A673 (cell line): ENCODE measurements around the gene ZFYVE28. TPM values are rescaled to one million over a fixed set of nuclear protein-coding genes. Genes with fewer than 3 reads are reported as not detected.

Source experiments
- BruUV-seq: library from RNA; stranded (reverse); fragments of 400-500 nt; replicated peaks from 2 replicates; lab custom pipeline; 2021; lab: Mats Ljungman, UMichigan
- CTCF ChIA-PET: fragments of 300-600 bp; sonication (Branson Sonifier 250); formaldehyde crosslinking; loops from one replicate; lab custom pipeline; 2022; ENCODE audit warnings: antibody characterized with exemption; lab: Charles Lee
- POLR2A ChIA-PET: fragments of 300-600 bp; sonication (Branson Sonifier 250); formaldehyde crosslinking; loops from one replicate; lab custom pipeline; 2022; ENCODE audit warnings: antibody characterized with exemption; ENCODE audit not compliant: low non-redundant PET; lab: Charles Lee
- DNase-seq: peaks from one replicate; pipeline ENCODE4 v3.0.0-alpha.2; 2015; ENCODE audit warnings: low spot score
- H3K27ac ChIP-seq: fragments of 200-600 bp; sonication (generic); 2 replicates; pipeline ENCODE4 v1.5.1; 2016; ENCODE audit warnings: mixed run types, low read depth, mild to moderate bottlenecking, mixed read lengths, antibody characterized with exemption, low read length; ENCODE audit not compliant: poor library complexity, severe bottlenecking
- H3K27me3 ChIP-seq: fragments of 200-600 bp; sonication (generic); replicated peaks from 2 replicates; pipeline ENCODE4 v1.6.1; 2017; ENCODE audit warnings: mixed run types, low read depth, mild to moderate bottlenecking, mixed read lengths, antibody characterized with exemption, low read length; ENCODE audit not compliant: insufficient read depth, poor library complexity
- H3K36me3 ChIP-seq: fragments of 200-600 bp; sonication (generic); 2 replicates; pipeline ENCODE4 v1.6.1; 2016; ENCODE audit warnings: mixed run types, mild to moderate bottlenecking, mixed read lengths, antibody characterized with exemption, low read length; ENCODE audit not compliant: insufficient read depth, poor library complexity, severe bottlenecking
- H3K4me1 ChIP-seq: fragments of 200-600 bp; sonication (generic); 2 replicates; pipeline ENCODE4 v1.6.1; 2017; ENCODE audit warnings: mixed run types, mild to moderate bottlenecking, mixed read lengths, antibody characterized with exemption, low read length; ENCODE audit not compliant: insufficient read depth, poor library complexity, severe bottlenecking
- H3K4me3 ChIP-seq: fragments of 200-600 bp; sonication (generic); 2 replicates; pipeline ENCODE4 v1.5.1; 2016; ENCODE audit warnings: low read depth, mixed run types, mild to moderate bottlenecking, mixed read lengths, low read length; ENCODE audit not compliant: poor library complexity, severe bottlenecking
- H3K9me3 ChIP-seq: fragments of 200-600 bp; sonication (generic); 2 replicates; pipeline ENCODE4 v1.6.1; 2016; ENCODE audit warnings: mixed run types, low read depth, mild to moderate bottlenecking, mixed read lengths, antibody characterized with exemption, low read length; ENCODE audit not compliant: poor library complexity, severe bottlenecking
- CTCF ChIP-seq: fragments of 300-800, 200-600 bp; sonication (generic); conservative IDR thresholded peaks from 2 replicates; pipeline ENCODE4 v1.5.1; 2017; ENCODE audit warnings: low read depth, mild to moderate bottlenecking, antibody characterized with exemption, low read length, moderate library complexity, mixed read lengths
- EZH2 ChIP-seq: fragments of 200-600 bp; sonication (generic); IDR thresholded peaks from 2 replicates; pipeline ENCODE4 v1.6.1; 2017; ENCODE audit warnings: borderline replicate concordance, low read depth, mild to moderate bottlenecking, mixed read lengths, antibody characterized with exemption, low read length; ENCODE audit not compliant: poor library complexity, severe bottlenecking
- intact Hi-C: fragments of 100-400 bp; cut with micrococcal nuclease; formaldehyde crosslinking; loops from one replicate; pipeline ENCODE4 v1.10.0; 2022; ENCODE audit not compliant: unreplicated experiment
- total RNA-seq: library from RNA; stranded (reverse); gene quantifications from 2 replicates; pipeline ENCODE4 v1.2.3, GENCODE V29; 2021

ZFYVE28 gene
- total RNA-seq, 1 experiment from 2014 or later: 8.6 TPM

GRCh38 chr4:2459589-2460349, 41.3 kb upstream of the ZFYVE28 start:
- intact Hi-C loops: no loop called here
- DNase-seq: no peak
- ChIA-PET CTCF (no interaction called here), POLR2A (no interaction called here)
- Histone ChIP-seq H3K9me3 (no peaks in the 10 kb centered on the region), H3K27me3 (no peaks in the 10 kb centered on the region), H3K36me3 (no peaks in the 10 kb centered on the region), H3K4me3 (no peak overlapping the region), H3K27ac (no peak overlapping the region), H3K4me1 (no peaks in the 10 kb centered on the region)
- TF ChIP-seq EZH2: no peak
- TF ChIP-seq CTCF: no peak
- no TSS peak for BruUV-seq

- Histone ChIP-seq H3K4me3 (no peak overlapping the region), H3K4me1 (no peaks in the 10 kb centered on the region), H3K27ac (no peak overlapping the region), H3K27me3 (no peaks in the 10 kb centered on the region), H3K36me3 (no peaks in the 10 kb centered on the region), H3K9me3 (no peaks in the 10 kb centered on the region)
- intact Hi-C loops: no loop called here
- POLR2A ChIA-PET: no interaction called here
- TF ChIP-seq EZH2: no peak
- TF ChIP-seq CTCF: no peak
- CTCF ChIA-PET: no interaction called here
- no TSS peak for BruUV-seq
- no peak for DNase-seq
Observed at GRCh38 chr4:2458546-2459491, 40.4 kb upstream of the ZFYVE28 start.

- H3K36me3 ChIP-seq: no peaks in the 10 kb centered on the region
- POLR2A ChIA-PET: no interaction called here
- TF ChIP-seq EZH2 (no peak), CTCF (no peak)
- BruUV-seq: no TSS peak
- H3K9me3 ChIP-seq: no peaks in the 10 kb centered on the region
- CTCF ChIA-PET: no interaction called here
- intact Hi-C loops: no loop called here
- no peak overlapping the region for H3K4me3 ChIP-seq
- H3K27me3 ChIP-seq: no peaks in the 10 kb centered on the region
- H3K27ac ChIP-seq: no peak overlapping the region
- no peak for DNase-seq
- no peaks in the 10 kb centered on the region for H3K4me1 ChIP-seq
Observed at GRCh38 chr4:2457481-2458295, 39.2 kb upstream of the ZFYVE28 start.
